ENCODE data around the gene SPINDOC. TPM values are rescaled to one million over a fixed set of nuclear protein-coding genes. Genes with fewer than 3 reads are reported as not detected.

SPINDOC gene
- total RNA-seq, 1 experiment from 2014 or later: 49.7 TPM

DNA sequence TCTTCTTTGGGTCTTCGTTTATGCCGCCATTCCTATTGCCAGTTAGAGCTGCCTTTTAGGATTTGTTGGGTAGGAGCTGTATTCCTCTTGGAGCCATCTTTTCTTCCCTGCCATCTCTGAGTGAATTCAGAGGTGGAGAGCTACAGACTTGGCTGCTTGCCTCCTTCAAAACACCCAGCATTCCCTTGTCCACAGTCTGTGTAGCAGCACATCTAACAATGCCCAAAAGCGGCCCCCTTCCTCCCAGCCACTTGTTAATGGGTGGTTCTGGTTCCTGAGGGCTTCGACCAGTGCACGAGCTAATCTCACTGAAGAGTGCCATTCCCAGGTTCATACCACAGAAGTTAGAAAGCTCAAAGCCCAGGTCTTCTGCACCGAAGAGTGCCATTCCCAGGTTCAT is 63.4 kb downstream of the SPINDOC start:
- peaks cover 61% of the 10 kb centered on the region for H4K20me1 ChIP-seq (ENCODE audit: insufficient read depth)
- no peak for DNase-seq
- no peak overlapping the region for H3K4me3 ChIP-seq
- no peak overlapping the region for H2AFZ ChIP-seq
- intact Hi-C loops (cut with micrococcal nuclease; ENCODE audit: unreplicated experiment): no loop called here
- H3K9me3 ChIP-seq (ENCODE audit: insufficient read depth, low read depth): no peaks in the 10 kb centered on the region
- peaks cover 55% of the 10 kb centered on the region for H3K4me1 ChIP-seq (replicated peaks; ENCODE audit: insufficient read depth)
- no peaks in the 10 kb centered on the region for H3K27me3 ChIP-seq (ENCODE audit: insufficient read depth, low read depth)
- H3K9me2 ChIP-seq (ENCODE audit: insufficient read depth): no peaks in the 10 kb centered on the region
- ChIA-PET POLR2A (ENCODE audit: unreplicated experiment) (no interaction called here), CTCF (no interaction called here)
- BruUV-seq (replicated peaks): no TSS peak
- no peak overlapping the region for H3K27ac ChIP-seq
- no peak for TF ChIP-seq EZH2 (IDR thresholded peaks at IDR 0.05; ENCODE audit: low read depth)
- no peak for TF ChIP-seq CTCF (conservative IDR thresholded peaks at IDR 0.05)
- no peaks in the 10 kb centered on the region; the same call in 1 of the 2 replicates for H3K36me3 ChIP-seq (ENCODE audit: low read depth)
- H3K79me2 ChIP-seq (ENCODE audit: low read depth): peaks cover 87% of the 10 kb centered on the region
- H3F3A ChIP-seq (ENCODE audit: insufficient read depth, low read depth): peaks cover 41% of the 10 kb centered on the region
- no peak overlapping the region for H3K4me2 ChIP-seq

Other genes with a start within 250 kb of the SPINDOC start
- gene PLAAT3, start 199.0 kb upstream of the SPINDOC start, total RNA-seq (2021): 240 and 266 TPM in 2 replicates
- 78.5 and 98.3 TPM in 2 replicates for gene ATL3, start 142.1 kb upstream of the SPINDOC start, total RNA-seq (2021)
- gene RTN3, start 132.0 kb upstream of the SPINDOC start, total RNA-seq (2021): 220 and 279 TPM in 2 replicates
- gene ZFTA, start 44.7 kb upstream of the SPINDOC start, total RNA-seq (2021): 16.6 and 19.3 TPM in 2 replicates
- 53.8 and 65.0 TPM in 2 replicates for gene MARK2, start 25.7 kb downstream of the SPINDOC start, total RNA-seq (2021)
- gene RCOR2, start 103.7 kb downstream of the SPINDOC start, total RNA-seq (2021): 3.4 and 5.2 TPM in 2 replicates
- gene NAA40, start 125.5 kb downstream of the SPINDOC start, total RNA-seq (2021): 47.4 and 50.4 TPM in 2 replicates
- 521 and 547 TPM in 2 replicates for gene COX8A, start 161.2 kb downstream of the SPINDOC start, total RNA-seq (2021)
- 105 and 119 TPM in 2 replicates for gene OTUB1, start 173.0 kb downstream of the SPINDOC start, total RNA-seq (2021)
- gene FLRT1, start 222.5 kb downstream of the SPINDOC start, total RNA-seq (2021): 0.25 and 0.44 TPM in 2 replicates